Right cardiac atrium (tissue), 5 donors: ENCODE data around the gene RGS9. TPM values are rescaled to one million over a fixed set of nuclear protein-coding genes. Genes with fewer than 3 reads are reported as not detected.

Experiments used
- ATAC-seq, 2 donors: fragments of 200-7000 bp; cut with Tn5 transposase; one replicate each; pipeline versions ENCODE4 v1.8.0 to v1.9.1; 2020; ENCODE audit warnings: moderate library complexity in 2 of 2, mild to moderate bottlenecking in 1 of 2
- DNase-seq, 3 donors: peaks; one replicate each; pipeline ENCODE4 v3.0.0-alpha.2; 2020
- H3K27ac ChIP-seq: one replicate; pipeline ENCODE4 v1.5.1; 2013; ENCODE audit warnings: mild to moderate bottlenecking, low read length, control low read depth, moderate library complexity
- H3K27me3 ChIP-seq: one replicate; pipeline ENCODE4 v1.6.1; 2013; ENCODE audit not compliant: control insufficient read depth, insufficient read depth
- H3K4me1 ChIP-seq: one replicate; pipeline ENCODE4 v1.6.1; 2013; ENCODE audit warnings: low read length; ENCODE audit not compliant: control insufficient read depth, insufficient read depth
- H3K4me3 ChIP-seq: one replicate; pipeline ENCODE4 v1.5.1; 2013; ENCODE audit warnings: low read length, control low read depth
- H3K9me3 ChIP-seq: one replicate; pipeline ENCODE4 v1.6.1; 2013; ENCODE audit warnings: low read length; ENCODE audit not compliant: control insufficient read depth
- WGBS: extraction: QIAGEN DNeasy Blood & Tissue Kit; methylation state at CpG from one replicate; pipeline ENCODE4 v1.1.7; 2013; 5-methylcytosine and 5-hydroxymethylcytosine counted together
- intact Hi-C, 4 donors: fragments of 100-400 bp; cut with DNase I; formaldehyde crosslinking; loops; one replicate each; pipeline versions ENCODE4 v1.11.0 to v1.14.0; 2022 to 2023
- polyA plus RNA-seq: library from polyadenylated mRNA; stranded (reverse); fragments of 200-250 nt; gene quantifications from one replicate; pipeline ENCODE4 v1.2.3, GENCODE V29; 2013
- total RNA-seq, 4 donors: library from RNA; stranded (reverse); fragmentation: NEBNext Ultra II Directional; extraction: Animal tissue kit (Norgen Biotek cat#: 25700); gene quantifications; one replicate each; pipeline ENCODE4 v1.2.1, GENCODE V29; 2021
- donor health status: healthy with polysubstance abuse.
- donor health status: DM: no; HTN: yes; CAD: no.
- donor health status: DM: no; HTN: no; CAD: no.
- donor health status: DM: no; HTN: yes; CAD: no; lungs with severe emphysema.
- donor health status: DM: yes; HTN: yes; CAD: no.

The RGS9 gene
- total and polyA plus RNA-seq, 5 donors = 4.2 to 15.1 (median 7.9) TPM

- intact Hi-C loops = no loop called here
These were observed 45.1 kb downstream of the RGS9 start for GRCh38 chr17:65182233-65182632.

GRCh38 chr17:65183736-65184135 lies 46.6 kb downstream of the RGS9 start:
- intact Hi-C loops = no loop called here
- Histone ChIP-seq H3K27me3 (no peaks in the 10 kb centered on the region), H3K4me1 (no peaks in the 10 kb centered on the region), H3K27ac (no peak overlapping the region), H3K4me3 (no peak overlapping the region), H3K9me3 (no peaks in the 10 kb centered on the region)
- 35% methylated on average over 6 of the region's 6 CpGs for WGBS
- ATAC-seq (no peak), DNase-seq (no peak)

More at GRCh38 chr17:65182233-65182632, 45.1 kb downstream of the RGS9 start:
- WGBS = 74% methylated on average over 9 of the region's 9 CpGs
- H3K9me3 ChIP-seq = no peaks in the 10 kb centered on the region
- ATAC-seq (no peak), DNase-seq (no peak)
- H3K4me1 ChIP-seq = no peaks in the 10 kb centered on the region
- no peak overlapping the region for H3K4me3 ChIP-seq
- H3K27me3 ChIP-seq = no peaks in the 10 kb centered on the region
- H3K27ac ChIP-seq = no peak overlapping the region

- ATAC-seq = no peak
- WGBS = 63% methylated on average over 5 of the region's 5 CpGs
- Histone ChIP-seq H3K4me3 (no peak overlapping the region), H3K27me3 (no peaks in the 10 kb centered on the region), H3K9me3 (no peaks in the 10 kb centered on the region), H3K4me1 (no peaks in the 10 kb centered on the region), H3K27ac (no peak overlapping the region)
- no peak for DNase-seq
- intact Hi-C loops = no loop called here
These were observed 47.2 kb downstream of the RGS9 start for GRCh38 chr17:65184235-65184959.

DNA sequence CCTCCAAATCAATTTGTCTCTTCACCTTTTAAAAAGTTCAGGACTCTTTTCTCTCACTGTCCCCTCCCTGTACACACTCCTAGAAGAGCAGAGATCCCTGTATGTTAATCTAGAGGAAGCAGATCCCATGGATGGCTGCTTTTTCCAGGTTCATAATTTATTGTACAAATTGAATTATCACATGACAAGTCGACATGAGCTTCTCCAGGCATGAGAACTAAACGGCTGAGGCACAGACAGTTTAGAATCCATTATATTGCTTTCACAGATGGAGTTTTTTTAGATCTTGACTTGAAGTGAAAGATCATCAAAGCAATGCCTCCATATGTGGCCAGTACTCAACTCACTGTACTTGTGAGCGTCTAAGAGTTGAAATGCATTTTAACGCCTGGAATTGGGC lies 47.9 kb downstream of the RGS9 start:
- DNase-seq = no peak
- Histone ChIP-seq H3K4me1 (no peaks in the 10 kb centered on the region), H3K4me3 (no peak overlapping the region), H3K27me3 (no peaks in the 10 kb centered on the region), H3K27ac (no peak overlapping the region), H3K9me3 (no peaks in the 10 kb centered on the region)
- intact Hi-C loops = no loop called here
- no peak for ATAC-seq
- 73% methylated on average over 4 of the region's 4 CpGs for WGBS

- no peaks in the 10 kb centered on the region for H3K4me1 ChIP-seq
- no peak overlapping the region for H3K27ac ChIP-seq
- H3K9me3 ChIP-seq = no peaks in the 10 kb centered on the region
- intact Hi-C loops = no loop called here
- WGBS = 79% methylated on average over 13 of the region's 13 CpGs
- no peak overlapping the region for H3K4me3 ChIP-seq
- H3K27me3 ChIP-seq = no peaks in the 10 kb centered on the region
- DNase-seq (no peak), ATAC-seq (no peak)
These were observed 48.7 kb downstream of the RGS9 start for GRCh38 chr17:65185668-65186382.

- no peak overlapping the region for H3K4me3 ChIP-seq
- H3K9me3 ChIP-seq = no peaks in the 10 kb centered on the region
- no peaks in the 10 kb centered on the region for H3K4me1 ChIP-seq
- no peak for ATAC-seq
- H3K27ac ChIP-seq = no peak overlapping the region
- WGBS = 86% methylated on average over 6 of the region's 6 CpGs
- intact Hi-C loops = no loop called here
- H3K27me3 ChIP-seq = no peaks in the 10 kb centered on the region
- no peak for DNase-seq
These were observed 53.4 kb downstream of the RGS9 start for GRCh38 chr17:65190467-65191097.

DNA sequence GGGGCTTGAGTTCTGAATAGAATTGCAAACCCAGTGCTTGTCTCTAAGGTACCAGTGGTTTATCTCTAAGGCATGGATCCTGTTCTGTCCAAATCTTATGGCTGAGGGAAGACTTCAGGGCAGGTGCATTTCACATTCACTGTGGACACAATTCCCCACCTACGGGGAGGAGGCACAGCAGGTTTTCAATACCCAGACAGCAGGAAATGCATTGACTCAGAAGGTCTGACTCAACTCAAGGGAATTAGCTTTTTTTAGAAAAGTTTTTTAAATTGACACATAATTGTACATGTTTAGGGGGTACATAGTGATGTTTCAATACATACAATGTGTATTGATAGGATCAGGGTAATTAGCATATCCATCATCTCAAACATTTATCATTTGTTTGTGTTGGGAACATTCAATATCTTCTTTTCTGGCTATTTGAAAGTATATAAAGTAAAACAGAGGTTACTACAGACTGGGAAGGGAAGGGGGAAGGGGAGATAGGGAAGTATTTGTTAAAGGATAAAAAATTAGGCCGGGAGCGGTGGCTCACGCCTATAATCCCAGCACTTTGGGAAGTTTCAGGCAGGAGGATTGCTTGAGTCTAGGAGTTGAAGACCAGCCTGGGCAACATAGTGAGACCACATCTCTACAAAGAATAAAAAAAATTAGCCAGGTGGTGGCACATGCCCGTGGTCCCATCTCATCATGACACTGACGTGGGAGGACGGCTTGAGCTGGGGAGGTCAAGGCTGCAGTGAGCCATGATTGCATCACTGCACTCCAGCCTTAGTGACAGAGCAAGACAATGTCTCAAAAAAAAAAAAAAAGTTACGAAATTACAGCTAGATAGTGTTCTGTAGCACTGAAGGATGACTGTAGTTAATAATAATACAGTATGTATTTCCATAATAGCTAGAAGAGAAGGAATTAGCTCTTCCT lies 54.9 kb downstream of the RGS9 start:
- intact Hi-C loops = no loop called here
- H3K4me1 ChIP-seq = no peaks in the 10 kb centered on the region
- ATAC-seq (no peak), DNase-seq (no peak)
- no peak overlapping the region for H3K4me3 ChIP-seq
- H3K9me3 ChIP-seq = no peaks in the 10 kb centered on the region
- H3K27me3 ChIP-seq = no peaks in the 10 kb centered on the region
- 67% methylated on average over 8 of the region's 8 CpGs for WGBS
- H3K27ac ChIP-seq = no peak overlapping the region

- H3K27me3 ChIP-seq = no peaks in the 10 kb centered on the region
- no peak overlapping the region for H3K27ac ChIP-seq
- H3K4me1 ChIP-seq = no peaks in the 10 kb centered on the region
- no peaks in the 10 kb centered on the region for H3K9me3 ChIP-seq
- DNase-seq = no peak
- no peak overlapping the region for H3K4me3 ChIP-seq
- WGBS = 68% methylated on average over 5 of the region's 5 CpGs
- no peak for ATAC-seq
- intact Hi-C loops = no loop called here
These were observed 56.1 kb downstream of the RGS9 start for GRCh38 chr17:65193305-65193704.

- no peaks in the 10 kb centered on the region for H3K4me1 ChIP-seq
- DNase-seq (no peak), ATAC-seq (no peak)
- intact Hi-C loops = no loop called here
- no peak overlapping the region for H3K4me3 ChIP-seq
- no peak overlapping the region for H3K27ac ChIP-seq
- H3K27me3 ChIP-seq = no peaks in the 10 kb centered on the region
- no peaks in the 10 kb centered on the region for H3K9me3 ChIP-seq
- 73% methylated on average over 9 of the region's 9 CpGs for WGBS
These were observed 56.6 kb downstream of the RGS9 start for GRCh38 chr17:65193716-65194293.

DNA sequence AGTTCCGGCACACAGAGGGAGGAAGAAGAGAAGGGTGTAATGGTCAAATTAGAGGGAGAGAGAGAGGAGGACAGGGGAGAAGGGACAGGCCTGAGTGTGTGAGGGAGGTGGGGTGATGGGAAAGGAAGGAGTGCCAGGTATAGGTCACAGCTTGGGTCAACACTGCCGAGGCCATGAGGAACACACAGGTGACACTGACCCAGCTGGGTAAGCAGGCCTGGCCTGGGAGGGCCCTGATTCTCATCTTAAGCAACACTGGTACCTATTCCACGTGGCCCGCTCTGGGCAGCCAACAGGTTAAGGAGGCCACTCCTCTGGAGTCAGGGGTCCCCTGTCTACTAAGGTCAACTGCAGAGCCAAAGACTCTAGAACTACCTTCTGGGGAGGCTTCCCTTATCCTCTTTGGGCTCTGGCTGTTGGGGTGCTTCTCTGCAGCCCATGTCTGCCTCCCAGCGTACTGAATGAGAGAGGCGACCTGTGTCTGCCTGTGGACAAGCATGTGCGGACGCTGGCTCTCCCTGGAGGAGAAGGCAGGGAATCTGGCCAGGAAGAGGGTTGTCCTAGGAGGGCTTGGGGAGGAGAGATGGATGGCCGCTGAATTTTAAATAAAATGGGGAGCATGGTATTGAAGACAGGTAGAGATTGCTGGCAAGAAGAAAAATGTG lies 57.6 kb downstream of the RGS9 start:
- ATAC-seq = no peak
- H3K27ac ChIP-seq = no peak overlapping the region
- WGBS = 86% methylated on average over 9 of the region's 9 CpGs

More for the DNA sequence above, 57.6 kb downstream of the RGS9 start:
- H3K4me1 ChIP-seq = no peaks in the 10 kb centered on the region
- intact Hi-C loops = loop anchor here in 1 of 4 donors (5.0 kb wide), 1 partner anchor 58 kb away; the partner anchor contains the start of gene RGS9
- DNase-seq = no peak
- no peak overlapping the region for H3K4me3 ChIP-seq
- H3K9me3 ChIP-seq = no peaks in the 10 kb centered on the region
- H3K27me3 ChIP-seq = no peaks in the 10 kb centered on the region
